Measurements from ENCODE around the gene PRRC2A. TPM values are rescaled to one million over a fixed set of nuclear protein-coding genes. Genes with fewer than 3 reads are reported as not detected.

The PRRC2A gene
- polyA plus RNA-seq, 1 donor (not counting 4 experiments of a cell fraction or from before 2014, with no cell fraction given), result 20.5 TPM

- Histone ChIP-seq H3K27me3 (ENCODE audit: control insufficient read depth, extremely low read depth, insufficient read depth, low read length) (no peaks in the 10 kb centered on the region), H3K9me1 (ENCODE audit: control insufficient read depth, extremely low read depth, insufficient read depth, low read length) (no peaks in the 10 kb centered on the region), H3K4me2 (ENCODE audit: control insufficient read depth, extremely low read depth, insufficient read depth, low read depth, low read length) (no peak overlapping the region), H3K4me3 (ENCODE audit: control insufficient read depth in 2 of 3, extremely low read depth in 1 of 3, insufficient read depth in 2 of 3, low read depth in 1 of 3, low read length in 3 of 3) (no peak overlapping the region), H3K9ac (ENCODE audit: control insufficient read depth, extremely low read depth, insufficient read depth, low read length) (no peak overlapping the region), H3K27ac (ENCODE audit: control insufficient read depth, insufficient read depth, low read length) (no peak overlapping the region), H3K79me2 (ENCODE audit: control insufficient read depth, insufficient read depth, low read length) (peaks cover 30% of the 10 kb centered on the region), H3K4me1 (ENCODE audit: control insufficient read depth, extremely low read depth, insufficient read depth, low read length) (no peaks in the 10 kb centered on the region), H2AFZ (ENCODE audit: control insufficient read depth, low read length) (no peak overlapping the region), H3K36me3 (ENCODE audit: control insufficient read depth in 2 of 2, extremely low read depth in 1 of 2, insufficient read depth in 2 of 2, low read length in 2 of 2) (peaks cover 69 to 74% of the 10 kb centered on the region in 2 experiments), H4K20me1 (ENCODE audit: control insufficient read depth, extremely low read depth, insufficient read depth, low read length) (peaks cover 7% of the 10 kb centered on the region), H3K9me3 (ENCODE audit: control insufficient read depth, low read depth, low read length) (no peaks in the 10 kb centered on the region)
- FAIRE-seq, result no peak
- TF ChIP-seq EZH2 (IDR thresholded peaks at IDR 0.05; ENCODE audit: low read length), result no peak
- TF ChIP-seq CTCF (optimal IDR thresholded peaks at IDR 0.05 in 1 of 3, IDR thresholded peaks at IDR 0.05 in 1 of 3, conservative IDR thresholded peaks at IDR 0.05 in 1 of 3; ENCODE audit: extremely low read depth in 1 of 3, insufficient read depth in 2 of 3, low read length in 3 of 3), result no peak
- no peak for DNase-seq (ENCODE audit: low read depth, low spot score)
- dilution Hi-C loops (cut with MboI; ENCODE audit: extremely low pct_ligation_motif_present, low sequenced_read_pairs), result no loop called here
Measured at GRCh38 chr6:31634131-31634530, 13.6 kb downstream of the PRRC2A start.

- FAIRE-seq, result no peak
- H2AFZ ChIP-seq (ENCODE audit: control insufficient read depth, low read length), result no peak overlapping the region
- TF ChIP-seq EZH2 (IDR thresholded peaks at IDR 0.05; ENCODE audit: low read length) (no peak), CTCF (optimal IDR thresholded peaks at IDR 0.05 in 1 of 3, IDR thresholded peaks at IDR 0.05 in 1 of 3, conservative IDR thresholded peaks at IDR 0.05 in 1 of 3; ENCODE audit: extremely low read depth in 1 of 3, insufficient read depth in 2 of 3, low read length in 3 of 3) (no peak)
- no peak for DNase-seq (ENCODE audit: low read depth, low spot score)
- H3K9me1 ChIP-seq (ENCODE audit: control insufficient read depth, extremely low read depth, insufficient read depth, low read length), result no peaks in the 10 kb centered on the region
- dilution Hi-C loops (cut with MboI; ENCODE audit: extremely low pct_ligation_motif_present, low sequenced_read_pairs), result no loop called here
- no peak overlapping the region for H3K27ac ChIP-seq (ENCODE audit: control insufficient read depth, insufficient read depth, low read length)
- H3K4me3 ChIP-seq (ENCODE audit: control insufficient read depth in 2 of 3, extremely low read depth in 1 of 3, insufficient read depth in 2 of 3, low read depth in 1 of 3, low read length in 3 of 3), result no peak overlapping the region
- peaks cover 27% of the 10 kb centered on the region for H3K79me2 ChIP-seq (ENCODE audit: control insufficient read depth, insufficient read depth, low read length)
- H3K9ac ChIP-seq (ENCODE audit: control insufficient read depth, extremely low read depth, insufficient read depth, low read length), result no peak overlapping the region
- no peaks in the 10 kb centered on the region for H3K27me3 ChIP-seq (ENCODE audit: control insufficient read depth, extremely low read depth, insufficient read depth, low read length)
- no peaks in the 10 kb centered on the region for H3K4me1 ChIP-seq (ENCODE audit: control insufficient read depth, extremely low read depth, insufficient read depth, low read length)
- H3K4me2 ChIP-seq (ENCODE audit: control insufficient read depth, extremely low read depth, insufficient read depth, low read depth, low read length), result no peak overlapping the region
- H3K9me3 ChIP-seq (ENCODE audit: control insufficient read depth, low read depth, low read length), result no peaks in the 10 kb centered on the region
- H3K36me3 ChIP-seq (ENCODE audit: control insufficient read depth in 2 of 2, extremely low read depth in 1 of 2, insufficient read depth in 2 of 2, low read length in 2 of 2), result peaks cover 61 to 69% of the 10 kb centered on the region in 2 experiments
- peaks cover 7% of the 10 kb centered on the region for H4K20me1 ChIP-seq (ENCODE audit: control insufficient read depth, extremely low read depth, insufficient read depth, low read length)
Measured at GRCh38 chr6:31634969-31635575, 14.6 kb downstream of the PRRC2A start.
